ENCODE results near the gene FOXO6.
A peak's percentile ranks its signal among the peaks of the same experiment; 100 is the strongest.

The FOXO6 gene

DNA sequence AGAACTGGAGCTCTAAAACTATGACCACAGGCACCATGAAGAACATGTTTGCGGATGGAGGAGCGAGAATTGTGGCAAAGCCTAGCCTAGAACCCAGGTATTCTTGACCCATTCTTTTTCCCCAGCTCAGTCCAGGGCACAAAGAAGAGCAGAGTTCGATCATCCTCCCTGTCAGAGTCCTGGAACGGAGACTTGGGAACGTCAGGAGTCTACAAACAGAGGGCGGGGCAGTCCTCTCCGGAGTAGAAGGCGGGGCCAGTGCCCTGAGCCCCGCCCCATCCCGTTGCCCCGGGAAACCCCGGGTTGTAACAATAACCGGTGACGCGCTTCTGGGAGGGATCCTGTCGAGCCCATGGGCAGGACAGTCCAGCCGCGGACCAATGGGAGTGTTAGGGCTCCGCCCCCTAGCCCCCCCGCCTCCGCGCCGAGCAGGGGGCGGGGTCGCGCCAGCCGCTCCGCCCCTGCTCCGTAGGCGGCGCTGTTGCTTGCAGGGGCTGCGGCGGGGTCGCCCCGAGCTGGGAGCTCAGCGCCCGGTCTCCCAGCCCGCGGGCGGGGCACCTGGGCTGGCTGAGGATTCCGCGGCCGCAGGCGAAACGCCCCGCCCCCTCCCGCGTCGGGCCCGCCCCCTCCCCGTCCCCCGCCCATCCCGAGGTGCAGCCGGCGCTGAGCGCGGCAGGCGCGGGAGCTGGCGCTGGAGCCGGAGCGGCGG, at the start of gene FOXO6:
Gene FOXO6, plus strand, starts transcription at position 649 of the 709 bp plus-strand sequence.
- no peaks in the 10 kb centered on the region for H3K9me3 Mint-ChIP-seq
- no peaks in the 10 kb centered on the region for H3K36me3 Mint-ChIP-seq
- H3K27me3 Mint-ChIP-seq, result peaks cover 11% of the 10 kb centered on the region
- H3K4me1 Mint-ChIP-seq, result peaks cover 8% of the 10 kb centered on the region
- peak within 1 kb of the TSS; percentile 78 for H3K4me3 Mint-ChIP-seq
- peak within 1 kb of the TSS; percentile 52 for H3K27ac Mint-ChIP-seq

DNA sequence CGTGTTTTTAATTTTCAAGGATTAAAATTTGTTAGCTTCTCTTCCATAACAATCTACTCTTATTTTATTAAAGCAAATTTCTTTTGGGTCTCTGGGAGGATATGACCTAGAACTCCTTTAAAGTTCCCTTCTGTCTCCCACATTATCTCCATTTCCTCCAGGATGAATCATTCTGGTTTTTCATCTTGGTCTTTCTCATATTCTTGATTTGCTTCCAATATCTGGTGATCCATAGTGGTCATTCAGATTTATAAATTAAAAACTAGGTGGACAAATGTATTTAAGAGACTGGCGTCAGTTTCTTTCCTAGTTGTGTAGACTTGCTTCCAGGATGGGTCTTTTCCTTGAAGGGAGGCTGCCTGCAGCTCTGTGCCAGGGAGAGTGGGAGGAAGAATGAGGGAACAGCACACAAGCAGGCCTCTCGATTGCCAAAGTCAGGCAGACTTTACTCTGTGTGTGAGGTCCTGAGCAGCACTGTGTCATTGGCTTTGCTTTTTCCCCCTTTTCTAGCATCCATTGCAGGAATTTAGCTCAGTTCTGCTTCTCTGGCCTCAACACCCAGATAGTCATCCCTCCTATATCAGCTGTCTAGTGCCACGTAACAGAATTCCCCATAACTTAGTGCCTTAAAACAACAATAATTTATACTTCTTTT, 48.1 kb upstream of the FOXO6 start:
- H3K27me3 Mint-ChIP-seq, result peaks cover 7% of the 10 kb centered on the region
- no peak overlapping the region for H3K27ac Mint-ChIP-seq
- peaks cover 2% of the 10 kb centered on the region for H3K9me3 Mint-ChIP-seq
- no peaks in the 10 kb centered on the region for H3K36me3 Mint-ChIP-seq
- no peak overlapping the region for H3K4me3 Mint-ChIP-seq
- peaks cover 4% of the 10 kb centered on the region for H3K4me1 Mint-ChIP-seq

DNA sequence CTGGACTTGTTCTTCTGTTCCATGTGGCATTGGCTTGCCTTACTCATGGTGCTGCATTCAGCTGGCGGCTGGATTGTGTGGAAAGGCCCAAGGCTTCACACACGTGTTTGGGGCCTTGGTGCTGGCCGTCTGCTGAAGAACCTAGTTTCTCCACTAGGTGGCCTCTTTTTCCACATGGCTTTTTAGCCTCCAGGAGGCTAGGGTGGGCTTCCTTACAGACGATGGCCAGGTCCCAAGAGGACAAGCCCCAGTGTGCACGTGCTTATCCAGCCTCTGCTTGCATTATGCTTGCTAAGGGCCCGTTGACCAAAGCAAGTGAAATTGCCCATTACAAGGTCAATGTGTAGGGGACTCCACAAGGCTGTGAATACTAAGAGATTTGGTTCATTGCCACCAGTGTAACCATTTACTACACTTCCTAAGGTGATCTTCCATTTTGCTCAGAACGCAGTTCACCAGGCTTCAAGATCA, 47.5 kb upstream of the FOXO6 start:
- Mint-ChIP-seq H3K27me3 (peaks cover 7% of the 10 kb centered on the region), H3K27ac (no peak overlapping the region), H3K4me3 (no peak overlapping the region), H3K36me3 (no peaks in the 10 kb centered on the region), H3K9me3 (no peaks in the 10 kb centered on the region), H3K4me1 (peaks cover 4% of the 10 kb centered on the region)

DNA sequence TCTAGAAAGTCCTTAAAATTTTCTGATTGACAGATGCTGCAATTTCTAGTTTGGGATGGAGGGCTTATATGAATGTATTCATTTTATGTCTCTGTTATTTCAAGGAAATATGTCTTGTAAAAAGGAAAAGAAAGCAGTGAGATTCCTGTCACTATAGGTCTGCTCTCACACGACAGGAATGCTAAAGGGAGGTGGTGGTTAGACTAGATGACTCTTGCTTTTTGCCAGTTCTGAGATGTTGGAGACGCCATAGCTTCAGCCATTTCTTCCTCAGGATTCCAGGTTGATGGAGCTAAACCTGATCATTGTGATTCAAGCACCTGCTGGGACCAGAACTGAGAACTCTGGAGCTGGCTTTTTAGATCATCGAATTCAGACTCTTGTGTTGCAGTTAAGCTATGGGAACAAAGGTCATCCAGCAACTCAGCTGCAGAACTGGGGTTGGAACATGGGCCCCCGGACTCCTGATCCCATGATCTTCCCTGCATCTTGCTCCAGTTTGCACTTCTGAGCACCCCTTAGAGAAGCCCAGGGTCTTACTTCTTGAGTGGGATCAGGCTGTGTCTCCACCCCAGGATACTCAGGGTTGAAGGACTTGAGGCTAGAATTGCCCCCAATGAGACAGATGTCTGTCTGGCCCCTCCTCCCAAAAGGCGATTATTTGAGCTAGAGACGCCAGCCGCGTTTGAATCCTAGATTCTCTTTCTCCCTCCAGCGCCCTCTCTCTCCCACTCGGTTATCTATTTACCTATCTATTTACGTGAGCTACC, 46.7 kb upstream of the FOXO6 start:
- H3K4me3 Mint-ChIP-seq, result no peak overlapping the region
- no peaks in the 10 kb centered on the region for H3K9me3 Mint-ChIP-seq
- H3K36me3 Mint-ChIP-seq, result no peaks in the 10 kb centered on the region
- no peak overlapping the region for H3K27ac Mint-ChIP-seq
- peaks cover 7% of the 10 kb centered on the region for H3K27me3 Mint-ChIP-seq
- peaks cover 4% of the 10 kb centered on the region for H3K4me1 Mint-ChIP-seq

DNA sequence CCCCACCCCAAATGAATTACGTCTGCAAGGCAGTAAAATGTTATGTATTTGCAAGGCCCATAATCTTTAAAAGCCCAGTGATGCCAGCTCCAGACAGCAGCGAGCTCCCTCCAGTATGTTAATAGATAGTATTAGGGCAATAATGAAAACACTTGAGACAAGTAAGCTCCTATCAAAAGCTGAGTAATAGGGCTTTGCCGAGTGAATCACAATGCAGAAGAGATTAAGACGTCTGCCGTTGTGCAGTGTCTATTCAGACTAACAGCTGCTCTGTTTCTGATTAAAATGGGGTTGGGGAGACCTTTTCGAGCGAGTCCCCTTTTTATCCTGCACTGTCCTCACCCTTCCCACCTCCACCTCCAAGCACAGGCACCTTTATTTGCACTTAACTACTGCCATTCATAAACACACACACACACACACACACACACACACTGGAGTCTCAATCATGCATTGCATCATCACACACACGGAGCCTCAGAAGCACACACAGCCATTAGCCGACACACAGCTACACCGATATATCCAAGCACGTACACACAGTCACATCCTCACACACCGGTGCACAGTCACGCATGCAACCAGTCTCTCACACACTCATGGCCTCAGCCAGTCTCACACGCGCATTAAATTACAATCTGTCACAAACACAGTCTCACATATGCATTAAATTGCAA, 46.0 kb upstream of the FOXO6 start:
- Mint-ChIP-seq H3K36me3 (no peaks in the 10 kb centered on the region), H3K27me3 (peaks cover 7% of the 10 kb centered on the region), H3K9me3 (no peaks in the 10 kb centered on the region), H3K4me3 (no peak overlapping the region), H3K4me1 (peaks cover 4% of the 10 kb centered on the region), H3K27ac (no peak overlapping the region)

DNA sequence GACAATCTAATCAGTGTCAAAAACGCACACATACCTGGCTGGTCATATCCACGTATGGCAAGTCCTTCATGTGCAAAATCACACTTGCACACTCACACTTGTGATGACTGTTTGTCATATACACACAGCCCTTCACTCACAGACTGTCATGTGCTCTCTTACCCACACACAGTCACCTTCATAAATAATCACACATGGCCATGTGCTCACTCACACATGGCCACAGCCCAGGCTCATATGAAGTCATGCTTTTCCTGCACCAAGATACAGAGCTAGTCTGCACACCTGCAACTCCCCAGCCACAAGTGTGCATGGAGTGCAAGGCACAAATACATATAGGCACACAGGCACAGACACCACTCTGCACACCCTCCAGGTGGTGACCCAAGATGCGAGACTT, 45.4 kb upstream of the FOXO6 start:
- Mint-ChIP-seq H3K27me3 (peaks cover 4% of the 10 kb centered on the region), H3K9me3 (no peaks in the 10 kb centered on the region), H3K4me1 (peaks cover 4% of the 10 kb centered on the region), H3K4me3 (no peak overlapping the region), H3K36me3 (no peaks in the 10 kb centered on the region), H3K27ac (no peak overlapping the region)

DNA sequence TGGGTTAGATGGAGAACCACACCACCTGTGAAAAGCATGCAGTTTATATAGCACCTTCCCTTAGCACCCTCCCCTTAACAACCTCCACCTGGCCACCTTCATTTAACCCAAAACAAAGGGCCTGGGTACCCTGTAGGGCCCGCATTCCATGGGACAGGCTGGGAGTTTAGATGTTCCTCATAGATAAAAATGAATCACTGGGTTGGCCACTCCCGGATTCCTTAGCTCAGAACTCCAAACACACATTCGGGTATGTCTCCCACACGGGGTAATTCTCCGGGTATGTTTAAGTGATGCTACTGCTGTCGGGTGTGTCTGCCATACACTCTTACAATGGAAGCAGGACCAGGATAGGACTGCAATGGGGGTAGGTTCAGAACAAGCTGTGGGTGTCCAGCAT, 43.9 kb upstream of the FOXO6 start:
- peaks cover 2% of the 10 kb centered on the region for H3K27me3 Mint-ChIP-seq
- H3K27ac Mint-ChIP-seq, result no peak overlapping the region
- H3K36me3 Mint-ChIP-seq, result no peaks in the 10 kb centered on the region
- no peaks in the 10 kb centered on the region for H3K4me1 Mint-ChIP-seq
- no peak overlapping the region for H3K4me3 Mint-ChIP-seq
- H3K9me3 Mint-ChIP-seq, result no peaks in the 10 kb centered on the region

DNA sequence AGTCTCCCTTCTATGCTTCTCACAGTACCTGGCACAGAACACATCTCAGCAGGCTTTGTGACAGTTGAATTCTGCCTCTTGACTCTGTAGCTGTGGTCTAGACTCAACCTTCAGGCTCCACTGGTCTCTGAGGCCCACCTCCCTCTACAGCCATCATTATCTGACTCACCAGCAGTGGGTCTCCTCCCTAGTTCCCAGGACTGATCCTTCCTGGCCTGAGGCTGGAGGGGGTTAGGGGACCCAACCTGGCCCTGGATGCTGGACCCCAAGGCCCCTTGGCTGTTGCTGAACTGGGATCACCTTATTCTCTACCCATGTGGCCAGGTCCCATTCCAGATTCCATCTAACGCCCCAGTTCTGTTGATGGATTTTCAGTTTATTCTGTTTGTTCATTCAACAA, 43.1 kb upstream of the FOXO6 start:
- Mint-ChIP-seq H3K27ac (no peak overlapping the region), H3K4me1 (no peaks in the 10 kb centered on the region)

DNA sequence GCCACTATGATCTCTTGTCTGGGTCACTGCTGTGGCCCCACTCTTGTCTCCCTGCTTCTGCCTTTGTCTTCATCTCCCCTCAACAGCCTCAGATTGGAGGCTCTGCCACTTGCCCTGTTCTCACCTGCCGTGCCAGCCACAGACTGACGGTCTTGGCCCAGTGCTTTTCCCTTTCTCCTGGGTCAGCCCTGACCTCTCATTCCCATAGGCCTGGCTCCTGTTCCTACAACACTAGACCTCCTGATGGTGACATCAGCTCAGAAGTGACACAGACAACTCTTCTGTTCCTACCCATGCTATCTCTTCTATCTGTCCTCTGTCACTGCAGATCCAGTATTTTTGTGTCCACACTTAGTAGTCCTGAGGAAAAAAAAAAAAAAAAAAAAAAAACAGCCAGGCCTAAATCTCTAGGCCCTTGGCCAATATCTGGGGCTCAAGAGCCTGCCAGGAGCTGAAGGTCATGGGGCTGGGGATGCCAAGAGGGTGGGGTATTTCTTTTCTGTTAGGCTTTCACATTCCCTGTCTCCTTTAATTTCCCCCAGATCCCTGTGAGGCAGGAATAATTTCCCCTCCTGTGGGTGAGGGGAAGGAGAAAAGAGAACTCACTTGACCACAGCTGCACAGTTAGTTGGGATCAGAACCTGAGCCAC, 42.0 kb upstream of the FOXO6 start:
- no peak overlapping the region for H3K4me3 Mint-ChIP-seq
- H3K27me3 Mint-ChIP-seq, result peaks cover 2% of the 10 kb centered on the region
- H3K36me3 Mint-ChIP-seq, result no peaks in the 10 kb centered on the region
- no peak overlapping the region for H3K27ac Mint-ChIP-seq
- H3K9me3 Mint-ChIP-seq, result no peaks in the 10 kb centered on the region
- no peaks in the 10 kb centered on the region for H3K4me1 Mint-ChIP-seq

More for the DNA sequence above, 43.1 kb upstream of the FOXO6 start:
- Mint-ChIP-seq H3K4me3 (no peak overlapping the region), H3K9me3 (no peaks in the 10 kb centered on the region), H3K27me3 (peaks cover 2% of the 10 kb centered on the region), H3K36me3 (no peaks in the 10 kb centered on the region)

DNA sequence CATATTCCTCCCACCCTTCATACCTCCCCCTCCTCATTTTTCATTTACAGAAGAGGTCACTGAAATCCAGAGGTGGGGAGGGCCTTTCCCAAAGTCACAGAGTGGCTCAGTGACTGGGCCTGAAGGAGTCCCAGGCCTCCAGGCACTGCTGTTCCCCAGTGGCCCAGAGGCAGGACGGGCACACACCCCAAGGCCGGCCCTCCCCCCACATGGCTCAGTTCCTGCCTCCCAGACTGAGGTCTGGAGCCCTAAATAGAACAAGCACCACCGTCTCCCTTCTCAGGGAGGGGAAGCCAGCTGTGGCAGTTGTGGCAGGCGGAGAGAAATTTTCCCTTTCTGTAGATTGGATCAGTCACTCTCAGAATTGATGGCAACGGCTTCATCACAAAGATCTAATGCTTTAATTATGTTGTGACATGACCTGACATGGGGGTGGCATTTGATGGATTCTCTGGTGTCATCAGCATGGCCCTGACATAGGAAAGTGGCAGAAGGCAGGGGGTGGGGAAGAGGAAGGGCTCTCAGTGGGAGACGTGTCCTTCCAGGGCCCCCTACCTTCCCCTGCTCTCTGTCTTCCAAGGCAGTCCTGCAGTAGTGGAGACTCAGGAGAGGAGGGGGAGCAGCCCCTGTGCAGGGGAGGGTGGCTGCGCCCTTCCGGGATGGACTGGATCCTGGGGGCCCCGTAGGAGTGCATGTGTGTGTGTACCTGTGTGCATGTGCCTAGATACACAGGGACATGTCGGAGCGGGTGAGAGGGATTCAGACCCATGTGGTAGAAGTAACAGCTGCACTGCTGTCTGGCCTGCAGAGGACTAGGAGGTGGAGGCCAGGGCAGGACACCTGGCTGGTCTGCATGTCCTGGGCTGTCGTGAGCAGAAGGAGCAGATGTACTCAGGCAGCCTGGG, 41.2 kb upstream of the FOXO6 start:
- peaks cover 2% of the 10 kb centered on the region for H3K27me3 Mint-ChIP-seq
- H3K9me3 Mint-ChIP-seq, result no peaks in the 10 kb centered on the region
- no peaks in the 10 kb centered on the region for H3K4me1 Mint-ChIP-seq
- no peaks in the 10 kb centered on the region for H3K36me3 Mint-ChIP-seq
- no peak overlapping the region for H3K4me3 Mint-ChIP-seq
- H3K27ac Mint-ChIP-seq, result no peak overlapping the region

DNA sequence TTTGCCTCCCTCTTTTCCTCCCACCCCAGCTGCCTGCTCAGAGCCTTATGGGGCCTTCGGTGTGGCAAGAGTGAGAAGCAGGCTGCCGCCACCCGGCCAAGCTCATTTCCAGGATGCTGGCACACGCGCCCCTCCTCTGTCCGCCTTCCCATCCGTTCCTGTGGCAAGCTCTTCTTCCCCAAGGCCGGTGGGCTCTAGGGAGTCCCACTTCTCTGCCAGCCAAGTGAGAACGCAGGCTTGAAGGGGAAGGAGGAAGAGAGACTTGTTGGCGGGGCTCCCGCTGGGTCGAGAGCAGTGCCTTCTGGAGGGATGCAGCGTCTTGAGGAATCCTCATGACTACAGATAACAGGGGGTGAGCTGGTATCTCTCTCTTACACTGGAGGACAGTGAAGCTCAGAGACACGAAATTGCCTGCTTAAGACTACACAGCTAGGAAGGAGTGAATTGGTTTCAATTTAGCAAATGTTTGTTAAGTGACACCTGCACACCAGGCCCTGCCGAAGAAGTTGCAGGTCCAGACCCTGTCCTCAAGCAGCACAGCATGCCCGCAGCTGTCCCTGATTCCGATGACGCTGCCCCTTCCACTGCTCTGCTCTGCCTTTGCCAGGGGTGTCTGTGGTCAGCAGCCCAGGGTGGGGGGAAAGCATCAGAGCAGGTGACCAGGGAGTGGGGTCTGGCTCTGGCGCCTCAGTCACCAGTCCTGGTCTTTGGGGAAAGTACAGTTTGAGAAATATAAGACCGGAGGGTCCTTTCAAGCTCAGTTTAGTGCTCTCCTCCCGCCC, 40.1 kb upstream of the FOXO6 start:
- no peak overlapping the region for H3K27ac Mint-ChIP-seq
- no peaks in the 10 kb centered on the region for H3K9me3 Mint-ChIP-seq
- no peak overlapping the region for H3K4me3 Mint-ChIP-seq
- H3K4me1 Mint-ChIP-seq, result no peaks in the 10 kb centered on the region
- H3K27me3 Mint-ChIP-seq, result no peaks in the 10 kb centered on the region
- H3K36me3 Mint-ChIP-seq, result no peaks in the 10 kb centered on the region

DNA sequence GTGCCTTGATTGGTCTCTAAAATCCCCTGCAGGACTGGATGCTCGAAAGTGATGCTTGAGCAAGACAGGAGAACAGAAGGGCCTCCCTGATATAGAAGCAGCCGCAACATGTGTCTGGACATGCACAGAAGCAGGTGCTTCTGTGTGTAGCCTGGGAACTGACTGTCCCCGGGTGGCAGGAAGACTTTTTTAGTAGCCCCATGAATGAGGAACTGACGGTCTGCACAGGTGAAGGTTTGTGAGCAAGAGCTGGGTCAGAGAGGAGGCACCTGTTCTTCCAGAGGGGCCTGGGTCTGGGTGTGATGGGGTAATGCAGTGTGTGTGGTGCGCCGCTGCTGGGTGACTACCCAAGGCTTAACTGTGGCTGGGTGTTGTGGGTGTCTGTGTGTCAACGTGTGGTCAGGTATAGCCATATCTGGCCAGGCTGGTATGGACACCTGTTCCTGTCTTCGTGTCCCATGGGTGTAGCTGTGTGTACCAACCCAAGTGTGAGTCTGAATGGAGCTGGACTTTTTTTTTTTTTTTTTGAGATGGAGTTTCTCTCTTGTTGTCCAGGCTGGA, 39.1 kb upstream of the FOXO6 start:
- H3K27ac Mint-ChIP-seq, result no peak overlapping the region
- no peaks in the 10 kb centered on the region for H3K36me3 Mint-ChIP-seq
- H3K27me3 Mint-ChIP-seq, result no peaks in the 10 kb centered on the region
- no peak overlapping the region for H3K4me3 Mint-ChIP-seq
- H3K9me3 Mint-ChIP-seq, result no peaks in the 10 kb centered on the region
- no peaks in the 10 kb centered on the region for H3K4me1 Mint-ChIP-seq

DNA sequence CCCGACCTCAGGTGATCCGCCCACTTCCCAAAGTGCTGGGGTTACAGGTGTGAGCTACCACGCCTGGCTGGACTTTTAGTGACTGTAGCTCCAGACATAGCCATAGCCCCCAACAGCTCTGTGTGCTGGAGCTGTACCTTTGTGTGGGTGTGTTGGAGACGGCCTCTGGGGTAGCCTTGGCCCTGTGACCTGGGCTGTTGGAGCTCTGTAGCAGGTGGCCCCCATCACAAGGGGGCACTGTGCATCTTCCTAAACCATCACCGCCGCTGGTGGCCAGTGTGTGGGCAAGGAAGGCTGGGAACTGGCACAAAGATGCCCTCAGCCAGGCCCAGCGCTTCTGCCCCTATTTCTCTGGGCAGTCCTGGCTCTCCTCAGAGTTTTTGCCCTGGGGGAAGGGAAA, 38.4 kb upstream of the FOXO6 start:
- no peaks in the 10 kb centered on the region for H3K4me1 Mint-ChIP-seq
- H3K27me3 Mint-ChIP-seq, result no peaks in the 10 kb centered on the region
- H3K9me3 Mint-ChIP-seq, result no peaks in the 10 kb centered on the region
- no peak overlapping the region for H3K27ac Mint-ChIP-seq
- no peaks in the 10 kb centered on the region for H3K36me3 Mint-ChIP-seq
- H3K4me3 Mint-ChIP-seq, result no peak overlapping the region

Data from activated naive CD4-positive, alpha-beta T cell treated with anti-CD3 and anti-CD28 coated beads, Interleukin-2, amount 50 U/mL, for 24 hours (primary cell).